Measurements from ENCODE around the gene STARD8.

Gene STARD8

GRCh38 chrX:68693481-68694434, 46.3 kb downstream of the STARD8 start:
- FAIRE-seq = no peak

GRCh38 chrX:68694435-68695205, 47.2 kb downstream of the STARD8 start:
- no peak for FAIRE-seq

DNA sequence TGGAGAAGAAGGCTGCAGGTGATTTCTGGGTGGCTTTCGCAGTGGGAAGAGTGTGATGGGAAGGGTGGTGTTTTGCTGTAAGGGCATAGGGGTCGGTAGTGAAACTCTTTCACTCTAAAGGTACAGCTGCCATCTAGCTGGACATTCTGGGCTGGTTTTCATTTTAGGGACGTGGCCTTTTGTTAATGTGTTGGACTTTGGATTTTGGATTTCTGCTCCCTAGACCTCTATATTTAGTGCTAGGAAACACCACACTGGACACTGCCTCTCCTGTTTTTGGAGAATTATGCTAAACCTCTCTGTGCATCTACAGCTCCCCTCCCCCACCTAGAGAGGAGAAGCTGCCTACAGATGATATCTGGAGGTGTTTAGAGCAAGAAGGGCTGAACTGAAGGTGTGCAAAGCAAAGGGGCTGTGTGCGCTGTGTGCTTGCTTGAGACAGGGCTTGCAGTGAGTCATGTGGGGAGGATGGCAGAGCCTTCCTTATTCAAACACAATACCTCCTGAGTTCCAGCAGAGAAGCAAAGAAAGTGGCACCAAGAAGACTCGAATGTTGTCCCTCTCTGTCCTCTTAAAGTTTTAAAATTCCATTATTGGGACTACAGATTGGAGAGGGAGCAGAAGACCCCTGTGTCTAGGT, 47.9 kb downstream of the STARD8 start:
- no peak for FAIRE-seq

GRCh38 chrX:68696267-68696990, 49.0 kb downstream of the STARD8 start:
- no peak for FAIRE-seq

DNA sequence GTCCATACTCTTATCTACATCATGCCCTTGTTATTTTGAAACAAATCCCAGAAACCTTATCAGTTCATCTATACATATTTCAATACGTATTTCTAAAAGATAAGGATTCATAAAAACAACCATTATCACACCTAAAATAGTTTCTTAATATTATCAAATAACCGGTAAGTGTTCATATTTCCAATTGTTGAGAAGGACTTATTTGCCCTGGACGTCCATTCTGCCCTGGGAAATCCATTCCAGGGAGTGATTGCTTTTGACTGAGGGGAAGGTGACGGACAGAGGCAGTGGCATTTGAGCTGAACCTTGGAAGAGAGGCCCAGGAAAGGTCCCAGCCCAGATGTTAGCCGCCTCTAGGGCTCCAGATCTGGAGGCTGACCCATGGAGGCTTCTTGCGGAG, 49.6 kb downstream of the STARD8 start:
- FAIRE-seq = no peak

- no peak for FAIRE-seq
Observed at GRCh38 chrX:68697465-68698125, 50.1 kb downstream of the STARD8 start.

DNA sequence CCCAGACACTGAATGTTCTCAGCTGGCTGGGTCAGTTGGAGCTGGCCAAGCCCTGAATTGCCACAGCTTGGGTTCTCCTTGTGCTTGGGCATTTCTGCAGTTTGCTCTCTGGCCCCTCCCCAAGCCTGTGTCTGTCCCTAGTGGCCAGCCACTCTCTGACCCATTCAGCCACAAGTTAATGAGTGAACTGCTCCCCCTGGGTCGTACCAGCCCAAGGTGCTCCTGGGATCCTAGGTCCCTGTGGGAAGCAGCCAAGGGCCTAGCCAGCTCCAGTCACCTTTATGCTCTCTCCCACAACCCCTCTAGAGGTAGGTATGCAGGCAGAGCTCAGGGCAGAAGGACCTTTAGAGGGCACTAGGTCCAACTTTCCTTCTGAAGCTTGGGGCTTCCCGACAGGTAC, 51.5 kb downstream of the STARD8 start:
- FAIRE-seq = no peak

- FAIRE-seq = no peak
Observed at GRCh38 chrX:68699960-68700746, 52.7 kb downstream of the STARD8 start.

GRCh38 chrX:68703369-68703768, 55.9 kb downstream of the STARD8 start:
- FAIRE-seq = no peak

GRCh38 chrX:68703846-68704245, 56.4 kb downstream of the STARD8 start:
- FAIRE-seq = no peak

DNA sequence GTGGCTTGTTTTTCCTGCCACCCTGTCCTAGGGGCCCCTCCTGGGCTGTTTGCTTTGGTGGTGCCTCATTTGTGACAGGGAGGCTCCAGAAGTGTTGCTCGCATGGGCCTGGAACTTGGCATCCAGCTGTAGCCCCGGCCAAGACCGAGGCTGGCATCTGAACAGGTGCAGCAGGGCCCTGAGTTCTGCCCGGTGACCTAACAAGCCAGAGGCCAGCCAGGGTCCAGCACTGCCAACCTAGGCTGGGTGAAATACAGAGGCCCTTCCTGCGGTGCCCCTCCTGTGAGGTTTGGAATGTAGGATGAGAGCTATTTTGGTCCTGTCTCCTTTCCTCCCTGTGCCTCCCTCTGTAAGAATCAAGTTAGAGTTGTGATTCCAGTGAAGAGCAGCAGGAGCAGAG, 58.5 kb downstream of the STARD8 start:
- FAIRE-seq = no peak

DNA sequence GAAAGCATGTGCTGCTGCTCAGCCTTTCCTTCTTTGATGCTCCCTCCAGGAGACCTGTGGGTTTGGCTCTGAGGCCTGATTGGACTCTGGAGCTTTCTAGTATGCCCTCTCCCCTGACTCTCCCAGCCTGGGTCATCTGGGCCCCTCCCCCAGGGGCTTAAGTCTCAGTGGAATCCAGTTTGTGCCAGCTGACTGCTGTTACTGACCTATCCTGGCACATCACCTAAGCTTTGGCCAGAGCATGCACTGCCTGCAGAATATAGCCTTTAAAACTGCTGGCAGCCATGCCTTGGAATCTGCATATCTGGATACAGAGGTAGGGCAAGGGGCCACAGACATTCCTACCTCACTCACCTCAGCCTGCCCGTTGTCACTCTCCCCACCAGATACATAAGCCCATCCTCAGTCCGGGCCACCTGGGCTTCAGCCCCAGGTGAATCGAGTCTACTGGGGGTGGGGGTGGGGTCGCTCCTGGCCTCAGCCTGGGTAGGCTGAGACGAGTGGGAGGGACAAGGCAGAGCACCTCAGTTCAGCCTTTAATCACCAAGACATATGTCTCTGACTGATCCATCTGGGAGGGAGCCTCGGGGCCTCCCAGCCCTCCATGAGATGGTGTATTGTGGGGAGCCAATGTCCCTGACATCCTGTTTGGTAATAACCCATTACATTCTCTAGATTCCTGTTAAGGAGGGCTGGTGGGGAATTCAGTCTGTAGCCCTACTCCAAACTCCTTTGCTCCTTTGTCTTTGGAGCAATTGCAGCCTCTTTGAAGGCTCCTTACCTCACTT, 61.2 kb downstream of the STARD8 start:
- FAIRE-seq = no peak

- FAIRE-seq = no peak
Observed at GRCh38 chrX:68710870-68711576, 63.6 kb downstream of the STARD8 start.

- no peak for FAIRE-seq
Observed at GRCh38 chrX:68711845-68712244, 64.4 kb downstream of the STARD8 start.

- FAIRE-seq = no peak
Observed at GRCh38 chrX:68714856-68715255, 67.4 kb downstream of the STARD8 start.

- no peak for FAIRE-seq
Observed at GRCh38 chrX:68717196-68717595, 69.7 kb downstream of the STARD8 start.

- FAIRE-seq = no peak
Observed at GRCh38 chrX:68717663-68718442, 70.4 kb downstream of the STARD8 start.

DNA sequence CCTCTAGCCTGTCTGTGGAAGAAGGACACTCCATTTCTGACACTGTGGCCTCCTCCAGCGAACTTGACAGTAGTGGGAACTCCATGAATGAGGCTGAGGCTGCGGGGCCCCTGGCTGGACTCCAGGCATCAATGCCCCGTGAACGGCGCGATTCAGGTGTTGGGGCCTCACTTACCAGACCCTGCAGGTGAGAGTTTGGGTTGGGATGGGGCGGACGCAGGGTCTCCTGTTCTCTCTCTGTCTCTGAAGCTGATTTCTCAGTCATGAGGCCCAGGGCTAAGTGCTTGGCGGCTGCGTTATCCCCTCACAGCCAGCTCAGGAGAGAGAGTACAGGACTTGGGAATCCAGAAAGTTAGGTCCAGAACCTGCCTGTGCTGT, 71.0 kb downstream of the STARD8 start:
- FAIRE-seq = no peak
